Stimulated activated CD4-positive, alpha-beta T cell treated with anti-CD3 and anti-CD28 coated beads, Interleukin-1b, Interleukin-23, amount 100 ng/mL, for 4 hours (primary cell): ENCODE results near the gene ZNF93.
A peak's percentile ranks its signal among the peaks of the same experiment; 100 is the strongest.
"Not testable (repeated sequence)": the region's sequence is repeated elsewhere in the genome, so short reads cannot be mapped to it uniquely, and the experiment has no call there.

Experiments used
- DNase-seq, 2 donors: peaks; one replicate each; pipeline ENCODE4 v3.0.0-alpha.2; 2020; ENCODE audit warnings: low read depth in 2 of 2

Gene ZNF93

DNA sequence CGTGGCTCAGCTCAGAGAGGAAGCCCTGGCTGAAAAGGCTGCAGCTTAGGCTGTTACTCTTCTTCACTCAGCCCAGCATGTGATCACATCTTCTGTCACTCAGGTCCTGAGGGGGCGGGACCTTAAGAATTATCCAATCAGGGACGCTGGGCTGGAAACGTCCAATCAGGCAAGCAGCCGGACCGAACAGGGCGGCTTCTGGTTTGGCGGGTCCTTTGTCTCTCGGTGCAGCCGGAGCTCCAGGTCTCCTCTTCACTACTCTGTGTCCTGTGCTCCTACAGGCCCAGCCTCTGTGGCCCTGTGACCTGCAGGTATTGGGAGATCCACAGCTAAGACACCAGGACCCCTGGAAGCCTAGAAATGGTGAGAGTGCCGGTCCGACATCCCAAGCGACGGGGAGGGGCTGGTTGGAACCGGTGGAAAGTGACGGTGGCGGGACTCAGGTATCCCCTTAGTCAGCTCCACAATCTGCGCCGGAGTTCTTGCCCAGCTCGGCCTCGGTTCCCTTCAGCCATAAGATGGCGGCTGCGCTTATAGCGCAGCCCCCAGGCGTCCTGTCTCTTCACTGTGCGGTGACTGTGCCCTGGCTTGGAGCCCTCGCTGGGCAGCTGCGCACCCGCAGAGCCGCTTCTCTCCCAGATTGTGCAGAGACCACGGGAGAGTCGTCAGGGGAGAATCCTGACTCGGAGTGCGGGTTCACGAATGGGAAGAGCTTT, at the start of gene ZNF93:
ZNF93 (plus strand) TSS at position 218 of the 716 bp plus-strand sequence; CDS start at position 361, 143 bp downstream.
- DNase-seq = peak; percentile 68 to 82

DNA sequence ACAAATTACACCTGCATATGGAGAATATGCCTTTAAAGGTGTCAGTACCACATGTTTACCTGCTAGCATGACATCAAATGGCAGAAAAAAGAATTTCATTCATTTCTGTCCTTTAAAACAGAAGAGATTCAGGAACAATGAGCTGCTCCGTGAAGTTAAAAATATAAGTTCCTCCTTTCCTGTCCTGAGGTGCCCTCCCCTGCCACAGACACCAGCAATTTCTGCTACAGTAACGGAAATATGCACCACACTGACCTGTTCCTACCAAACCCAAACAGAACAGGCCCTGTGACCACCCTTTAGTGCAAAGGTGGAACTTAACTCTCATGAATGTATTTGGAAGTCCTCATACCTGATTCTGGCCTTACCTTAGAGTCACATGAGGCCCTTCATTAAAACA, 49.0 kb upstream of the ZNF93 start:
- not testable (repeated sequence) for DNase-seq

DNA sequence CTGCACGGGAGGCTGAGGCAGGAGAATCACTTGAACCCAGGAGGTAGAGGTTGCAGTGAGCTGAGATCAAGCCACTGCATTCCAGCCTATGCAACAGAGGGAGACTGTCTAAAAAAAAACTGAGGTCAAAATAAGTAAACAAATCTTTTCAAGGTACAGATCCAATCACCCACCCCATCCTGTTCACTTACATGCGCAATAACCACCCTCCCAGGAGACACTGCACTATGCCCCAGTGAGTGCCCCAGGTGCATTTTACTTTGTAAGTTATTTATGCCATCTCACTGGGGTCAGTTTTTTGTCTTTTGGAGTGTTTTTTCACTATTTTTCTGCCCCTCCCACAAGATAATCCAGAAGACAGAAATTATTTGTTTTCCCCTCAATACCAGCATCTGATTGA, 42.0 kb upstream of the ZNF93 start:
- no peak for DNase-seq

GRCh38 chr19:19860756-19861390, 39.9 kb upstream of the ZNF93 start:
- peak; percentile 15 to 42 for DNase-seq

- peak; percentile 89 for DNase-seq
These were observed 34.8 kb upstream of the ZNF93 start, which contains the start of gene ZNF253 for GRCh38 chr19:19865750-19866610. Gene ZNF253, plus strand, starts transcription at chr19:19865882. Its CDS starts 115 bp downstream, at chr19:19865997.

DNA sequence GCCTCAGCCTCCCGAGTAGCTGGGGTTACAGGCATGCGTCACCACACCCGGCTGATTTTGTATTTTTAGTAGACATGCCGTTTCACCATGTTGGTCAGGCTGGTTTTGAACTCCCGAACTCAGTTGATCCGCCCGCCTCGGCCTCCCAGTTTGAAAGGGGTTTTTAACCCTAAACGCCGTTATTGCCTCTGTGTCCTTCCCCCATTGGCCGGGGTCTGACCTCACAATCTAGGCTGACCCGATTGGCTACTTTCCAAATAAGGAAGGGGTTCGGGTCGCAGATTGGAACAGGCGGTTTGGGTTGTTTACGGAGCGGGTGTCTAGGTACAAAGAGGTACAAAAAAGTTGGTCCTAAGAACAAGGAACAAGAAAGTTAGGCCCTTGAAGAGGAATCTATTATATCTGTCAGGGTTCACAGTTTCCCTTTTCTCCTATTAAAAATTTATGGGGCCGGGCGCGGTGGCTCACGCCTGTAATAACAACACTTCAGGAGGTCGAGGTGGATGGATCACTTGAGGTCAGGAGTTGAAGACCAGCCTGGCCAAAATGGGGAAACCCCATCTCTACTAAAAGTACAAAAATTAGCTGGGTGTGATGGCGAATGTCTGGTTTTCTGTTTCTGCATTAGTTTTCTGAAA, 34.0 kb upstream of the ZNF93 start:
- peak; percentile 12 to 20 for DNase-seq

GRCh38 chr19:19870086-19870485, 30.7 kb upstream of the ZNF93 start:
- DNase-seq = not testable (repeated sequence)

DNA sequence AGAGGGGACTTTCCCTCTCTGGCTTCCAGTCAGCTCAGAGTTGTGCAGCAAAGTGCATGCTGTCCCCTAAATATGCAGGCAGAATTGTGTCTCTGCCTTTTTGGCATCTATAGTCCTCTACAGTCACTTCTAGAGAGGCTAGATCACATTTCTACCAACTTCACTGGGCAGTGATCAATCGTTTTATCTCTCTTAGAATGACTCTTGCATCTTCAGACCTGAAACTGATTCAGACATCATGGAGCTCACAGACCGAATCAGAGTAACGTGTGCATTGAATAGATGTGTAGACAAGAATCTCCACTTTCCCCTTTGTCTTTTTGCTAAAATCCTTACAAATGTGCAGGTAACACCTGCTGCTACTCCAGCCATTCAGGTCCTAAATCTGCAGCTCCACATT, 28.8 kb upstream of the ZNF93 start:
- no peak for DNase-seq

- no peak for DNase-seq
These were observed 27.4 kb upstream of the ZNF93 start for GRCh38 chr19:19873381-19873780.

DNA sequence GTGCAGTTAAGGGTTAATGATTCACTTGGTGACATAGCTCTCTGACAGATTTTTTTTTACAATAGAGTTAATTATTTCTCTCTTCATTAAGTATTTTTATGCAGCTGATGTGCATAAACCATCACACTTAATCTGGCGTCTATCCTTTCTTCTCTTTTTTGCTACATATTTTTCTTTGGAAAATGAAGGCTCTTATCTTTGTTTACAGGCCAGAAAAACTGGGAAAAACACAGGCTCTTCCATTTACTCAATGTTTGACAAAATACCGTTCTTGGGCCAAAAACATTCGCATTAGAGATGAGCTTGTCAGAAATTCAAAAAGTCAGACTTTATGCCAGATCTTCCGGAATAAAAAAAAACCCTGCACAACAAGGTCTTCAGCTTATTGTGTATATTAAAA, 23.0 kb upstream of the ZNF93 start:
- no peak for DNase-seq

DNA sequence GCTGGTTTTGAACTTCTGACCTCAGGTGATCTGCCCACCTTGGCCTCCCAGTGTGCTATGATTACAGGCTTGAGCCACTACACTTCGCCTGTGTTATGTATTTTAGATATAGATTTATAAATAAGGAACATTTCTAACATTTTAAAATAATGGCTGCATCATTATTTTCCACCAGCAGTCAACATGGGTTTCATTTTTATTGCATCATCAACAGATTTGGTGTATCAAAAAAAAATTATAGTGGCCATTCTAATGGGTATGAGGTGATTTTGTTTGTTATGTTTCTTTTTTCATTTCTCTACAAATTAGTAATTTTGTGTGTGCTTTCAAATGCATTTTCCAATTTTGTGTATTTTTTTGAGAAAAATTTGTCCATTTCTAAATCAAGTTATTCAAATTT, 16.2 kb upstream of the ZNF93 start:
- DNase-seq = no peak

DNA sequence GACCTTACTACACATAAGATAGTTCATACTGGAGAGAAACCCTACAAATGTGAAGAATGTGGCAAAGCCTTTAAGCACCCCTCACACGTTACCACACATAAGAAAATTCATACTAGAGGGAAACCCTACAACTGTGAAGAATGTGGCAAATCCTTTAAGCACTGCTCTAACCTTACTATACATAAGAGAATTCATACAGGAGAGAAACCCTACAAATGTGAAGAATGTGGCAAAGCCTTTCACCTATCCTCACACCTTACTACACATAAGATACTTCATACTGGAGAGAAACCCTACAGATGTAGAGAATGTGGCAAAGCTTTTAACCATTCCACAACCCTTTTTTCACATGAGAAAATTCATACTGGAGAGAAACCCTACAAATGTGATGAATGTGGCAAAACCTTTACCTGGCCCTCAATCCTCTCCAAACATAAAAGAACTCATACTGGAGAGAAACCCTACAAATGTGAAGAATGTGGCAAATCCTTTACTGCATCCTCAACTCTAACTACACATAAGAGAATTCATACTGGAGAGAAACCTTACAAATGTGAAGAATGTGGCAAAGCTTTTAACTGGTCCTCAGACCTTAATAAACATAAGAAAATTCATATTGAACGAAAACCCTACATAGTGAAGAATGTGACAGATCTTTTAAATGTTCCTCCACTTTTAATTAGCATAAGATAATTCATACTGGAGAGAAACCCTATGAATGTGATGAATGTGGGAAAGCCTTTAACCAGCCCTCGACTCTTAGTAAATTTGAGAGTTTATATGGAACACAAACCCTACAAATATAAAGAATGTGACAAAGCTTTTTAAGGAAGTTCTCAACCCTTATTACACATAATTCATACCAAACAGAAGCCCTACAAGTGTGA, 8.4 kb upstream of the ZNF93 start:
- not testable (repeated sequence) for DNase-seq

- no peak for DNase-seq
These were observed 512 bp upstream of the ZNF93 start for GRCh38 chr19:19900139-19900728.

DNA sequence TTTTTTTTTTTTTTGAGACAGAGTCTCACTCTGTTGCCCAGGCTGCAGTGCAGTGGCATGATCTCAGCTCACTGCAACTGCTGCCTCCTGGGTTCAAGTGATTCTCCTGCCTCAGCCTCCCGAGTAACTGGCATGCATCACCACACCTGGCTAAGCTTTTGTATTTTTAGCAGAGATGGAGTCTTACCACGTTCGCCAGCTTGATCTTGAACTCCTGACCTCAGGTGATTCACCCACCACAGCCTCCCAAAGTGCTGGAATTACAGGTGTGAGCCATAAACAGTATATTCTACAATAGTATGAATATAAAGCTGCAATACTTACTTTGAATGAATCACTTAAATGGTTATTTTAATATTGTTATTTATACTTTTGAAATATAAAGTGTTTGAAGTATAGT, 6.8 kb downstream of the ZNF93 start:
- DNase-seq = not testable (repeated sequence)

GRCh38 chr19:19909654-19910053, 8.9 kb downstream of the ZNF93 start:
- no peak for DNase-seq

DNA sequence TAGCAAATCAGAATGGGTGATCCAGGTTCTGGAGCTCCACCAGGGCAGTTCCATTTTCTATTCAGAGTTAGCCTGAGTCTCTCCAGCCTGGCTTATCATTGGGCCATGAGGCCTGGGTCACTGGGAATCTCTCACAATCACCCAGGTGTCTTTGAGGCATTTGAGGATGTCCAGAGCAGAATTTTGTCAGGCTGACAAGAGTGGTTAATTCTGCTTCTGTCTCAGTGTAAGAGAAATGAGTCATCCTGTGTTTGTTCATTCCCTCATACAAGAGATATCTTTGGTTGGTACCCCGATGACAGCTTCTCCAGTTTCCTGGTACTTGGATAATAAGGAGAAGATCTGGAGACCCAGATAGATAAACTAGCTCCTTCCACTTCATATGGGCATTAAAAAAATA, 10.4 kb downstream of the ZNF93 start:
- no peak for DNase-seq

DNA sequence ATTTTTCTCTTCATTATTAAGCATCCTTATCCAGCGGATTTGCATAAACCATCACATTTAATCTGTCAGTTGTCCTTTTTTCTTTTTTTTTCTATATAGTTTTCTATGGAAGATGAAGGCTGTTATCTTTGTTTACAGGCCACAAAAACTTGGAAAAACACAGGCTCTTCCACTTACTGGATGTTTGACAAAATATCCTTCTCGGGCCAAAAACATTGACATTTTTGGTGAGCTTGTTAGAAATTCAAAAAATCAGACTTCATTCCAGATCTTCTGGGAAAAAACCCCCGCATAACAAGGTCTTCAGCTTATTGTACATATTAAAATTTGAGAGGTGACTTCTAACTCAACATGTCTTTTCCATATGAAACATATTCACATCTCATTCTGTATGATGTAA, 13.8 kb downstream of the ZNF93 start:
- no peak for DNase-seq

DNA sequence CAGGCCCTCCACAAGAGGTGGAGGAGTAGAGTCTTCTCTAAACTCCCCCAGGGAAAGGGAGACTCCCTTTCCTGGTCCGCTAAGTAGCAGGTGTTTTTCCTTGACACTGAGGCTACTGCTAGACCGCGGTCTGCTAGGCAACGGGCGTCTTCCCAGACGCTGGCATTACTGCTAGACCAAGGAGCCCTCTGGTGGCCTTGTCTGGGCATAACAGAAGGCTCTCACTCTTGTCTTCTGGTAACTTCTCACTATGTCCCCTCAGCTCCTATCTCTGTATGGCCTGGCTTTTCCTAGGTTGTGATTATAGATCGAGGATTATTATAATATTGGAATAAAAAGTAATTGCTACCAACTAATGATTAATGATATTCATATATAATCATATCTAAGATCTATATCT, 29.7 kb downstream of the ZNF93 start:
- DNase-seq = peak in 1 of 2 donors; percentile 8

DNA sequence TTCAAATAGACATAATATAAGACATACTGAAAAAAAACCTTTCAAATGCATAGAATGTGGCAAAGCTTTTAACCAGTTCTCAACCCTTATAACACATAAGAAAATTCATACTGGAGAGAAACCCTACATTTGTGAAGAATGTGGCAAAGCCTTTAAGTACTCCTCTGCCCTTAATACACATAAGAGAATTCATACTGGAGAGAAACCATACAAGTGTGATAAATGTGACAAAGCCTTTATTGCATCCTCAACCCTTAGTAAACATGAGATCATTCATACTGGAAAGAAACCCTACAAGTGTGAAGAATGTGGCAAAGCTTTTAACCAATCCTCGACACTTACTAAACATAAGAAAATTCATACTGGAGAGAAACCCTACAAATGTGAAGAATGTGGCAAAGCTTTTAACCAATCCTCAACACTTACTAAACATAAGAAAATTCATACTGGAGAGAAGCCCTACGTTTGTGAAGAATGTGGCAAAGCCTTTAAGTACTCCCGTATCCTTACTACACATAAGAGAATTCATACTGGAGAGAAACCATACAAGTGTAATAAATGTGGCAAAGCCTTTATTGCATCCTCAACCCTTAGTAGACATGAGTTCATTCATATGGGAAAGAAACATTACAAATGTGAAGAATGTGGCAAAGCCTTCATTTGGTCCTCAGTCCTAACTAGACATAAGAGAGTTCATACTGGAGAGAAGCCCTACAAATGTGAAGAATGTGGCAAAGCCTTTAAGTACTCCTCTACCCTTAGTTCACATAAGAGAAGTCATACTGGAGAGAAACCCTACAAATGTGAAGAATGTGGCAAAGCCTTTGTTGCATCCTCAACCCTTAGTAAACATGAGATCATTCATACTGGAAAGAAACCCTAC, 32.9 kb downstream of the ZNF93 start:
- not testable (repeated sequence) for DNase-seq
